Endodermal cell (in vitro differentiated cells): ENCODE measurements around the gene GRID2IP. TPM values are rescaled to one million over a fixed set of nuclear protein-coding genes. Genes with fewer than 3 reads are reported as not detected.

Experiments used
- DNase-seq: peaks from one replicate; pipeline ENCODE4 v3.0.0-alpha.2; 2017
- H3K27ac ChIP-seq: 2 replicates; pipeline ENCODE4 v1.5.1; 2013; ENCODE audit warnings: mild to moderate bottlenecking, low read depth, low read length, moderate library complexity
- H3K27me3 ChIP-seq: 2 replicates; pipeline ENCODE4 v1.6.1; 2013; ENCODE audit warnings: mild to moderate bottlenecking, low read length, moderate library complexity; ENCODE audit not compliant: insufficient read depth, control insufficient read depth, poor library complexity, severe bottlenecking
- H3K36me3 ChIP-seq: 2 replicates; pipeline ENCODE4 v1.7.0; 2013; ENCODE audit warnings: mild to moderate bottlenecking, low read length, moderate library complexity; ENCODE audit not compliant: control insufficient read depth, insufficient read depth
- H3K4me1 ChIP-seq: one replicate; pipeline ENCODE4 v1.7.0; 2013; ENCODE audit warnings: low read length; ENCODE audit not compliant: control insufficient read depth, insufficient read depth
- H3K4me3 ChIP-seq: 2 replicates; pipeline ENCODE4 v1.5.1; 2013; ENCODE audit warnings: mild to moderate bottlenecking, low read length, moderate library complexity
- H3K9ac ChIP-seq: 2 replicates; pipeline ENCODE4 v1.6.1; 2013; ENCODE audit warnings: mild to moderate bottlenecking, low read length, moderate library complexity; ENCODE audit not compliant: poor library complexity, severe bottlenecking; ENCODE audit errors: extremely low read depth
- H3K9me3 ChIP-seq: 2 replicates; pipeline ENCODE4 v1.6.1; 2013; ENCODE audit warnings: mild to moderate bottlenecking, low read length, moderate library complexity; ENCODE audit not compliant: control insufficient read depth
- H3K27ac Mint-ChIP-seq: 2 replicates; pipeline ENCODE4 v1.8.0; 2020; ENCODE audit warnings: mixed read lengths
- H3K27me3 Mint-ChIP-seq: 2 replicates; pipeline ENCODE4 v1.8.0; 2021; ENCODE audit warnings: mild to moderate bottlenecking, mixed read lengths; ENCODE audit not compliant: insufficient read depth
- H3K36me3 Mint-ChIP-seq: 2 replicates; pipeline ENCODE4 v1.8.0; 2020; ENCODE audit warnings: low read depth, mixed read lengths
- H3K4me1 Mint-ChIP-seq: 2 replicates; pipeline ENCODE4 v1.8.0; 2020; ENCODE audit warnings: mixed read lengths
- H3K4me3 Mint-ChIP-seq: 2 replicates; pipeline ENCODE4 v1.8.0; 2020; ENCODE audit warnings: mild to moderate bottlenecking, moderate library complexity, mixed read lengths
- H3K9me3 Mint-ChIP-seq: 2 replicates; pipeline ENCODE4 v1.8.0; 2020; ENCODE audit warnings: mild to moderate bottlenecking, mixed read lengths
- WGBS, 2 experiments: methylation state at CpG; one replicate each; pipeline versions ENCODE4 v1.1.5 to v1.1.7; 2013; ENCODE audit warnings: missing lambda C conversion rate in 2 of 2, mixed read lengths in 1 of 2; ENCODE audit not compliant: insufficient coverage in 1 of 2, insufficient read length in 1 of 2; 5-methylcytosine and 5-hydroxymethylcytosine counted together
- total RNA-seq, 2 donors: library from RNA; stranded (reverse); fragmentation: NEBNext Ultra II Directional in 1 of 2; extraction: Animal tissue kit (Norgen Biotek cat#: 25700) in 1 of 2; gene quantifications; 2 replicates in 1 of 2; 3 replicates in 1 of 2; pipeline ENCODE4 v1.2.1, GENCODE V29; 2021
- TF ChIP-seq, protein P1 (sequence below): fragments of 200-600 bp; sonication (generic); conservative IDR thresholded peaks from 2 replicates; pipeline ENCODE4 v1.5.0; 2021; ENCODE audit warnings: antibody characterized with exemption, mild to moderate bottlenecking

GRID2IP gene
- total RNA-seq, 2 donors from 2014 or later = 2.4 to 4.9 TPM

DNA sequence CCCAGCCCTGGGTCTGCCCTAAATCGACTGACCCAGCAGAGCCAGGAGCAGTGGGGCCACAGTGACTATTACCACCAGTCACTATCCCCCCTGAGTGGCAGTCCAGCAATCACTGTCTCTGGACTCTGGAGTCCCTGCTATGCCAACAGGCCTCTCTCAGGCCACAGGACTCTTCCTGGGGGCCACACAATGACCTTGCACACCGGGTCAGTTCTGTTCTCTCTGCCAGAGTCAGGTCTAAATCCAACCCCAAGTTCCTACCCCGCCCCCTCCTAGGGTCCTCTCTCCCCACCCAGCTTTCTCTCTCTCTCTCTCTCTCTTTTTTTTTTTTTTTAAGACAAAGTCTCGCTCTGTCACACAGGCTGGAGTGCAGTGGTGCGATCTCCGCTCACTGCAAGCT, 21.6 kb downstream of the GRID2IP start:
- no peaks in the 10 kb centered on the region for H3K36me3 Mint-ChIP-seq
- no peaks in the 10 kb centered on the region for H3K9me3 ChIP-seq
- peaks cover 87% of the 10 kb centered on the region for H3K27me3 ChIP-seq
- peak overlapping the region; percentile 62 for H3K4me3 Mint-ChIP-seq
- H3K27me3 Mint-ChIP-seq = peaks cover 84% of the 10 kb centered on the region
- H3K27ac ChIP-seq = no peak overlapping the region
- peaks cover 4% of the 10 kb centered on the region for H3K4me1 Mint-ChIP-seq
- TF ChIP-seq, protein P1, sequence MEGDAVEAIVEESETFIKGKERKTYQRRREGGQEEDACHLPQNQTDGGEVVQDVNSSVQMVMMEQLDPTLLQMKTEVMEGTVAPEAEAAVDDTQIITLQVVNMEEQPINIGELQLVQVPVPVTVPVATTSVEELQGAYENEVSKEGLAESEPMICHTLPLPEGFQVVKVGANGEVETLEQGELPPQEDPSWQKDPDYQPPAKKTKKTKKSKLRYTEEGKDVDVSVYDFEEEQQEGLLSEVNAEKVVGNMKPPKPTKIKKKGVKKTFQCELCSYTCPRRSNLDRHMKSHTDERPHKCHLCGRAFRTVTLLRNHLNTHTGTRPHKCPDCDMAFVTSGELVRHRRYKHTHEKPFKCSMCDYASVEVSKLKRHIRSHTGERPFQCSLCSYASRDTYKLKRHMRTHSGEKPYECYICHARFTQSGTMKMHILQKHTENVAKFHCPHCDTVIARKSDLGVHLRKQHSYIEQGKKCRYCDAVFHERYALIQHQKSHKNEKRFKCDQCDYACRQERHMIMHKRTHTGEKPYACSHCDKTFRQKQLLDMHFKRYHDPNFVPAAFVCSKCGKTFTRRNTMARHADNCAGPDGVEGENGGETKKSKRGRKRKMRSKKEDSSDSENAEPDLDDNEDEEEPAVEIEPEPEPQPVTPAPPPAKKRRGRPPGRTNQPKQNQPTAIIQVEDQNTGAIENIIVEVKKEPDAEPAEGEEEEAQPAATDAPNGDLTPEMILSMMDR = no peak
- no peaks in the 10 kb centered on the region for H3K9me3 Mint-ChIP-seq
- H3K9ac ChIP-seq = no peak overlapping the region
- DNase-seq = peak; percentile 58
- H3K4me3 ChIP-seq = no peak overlapping the region
- WGBS, 2 experiments = 60 to 83% methylated on average over 2 to 6 of the region's 6 CpGs
- H3K27ac Mint-ChIP-seq = no peak overlapping the region
- no peaks in the 10 kb centered on the region for H3K36me3 ChIP-seq
- H3K4me1 ChIP-seq = no peaks in the 10 kb centered on the region

DNA sequence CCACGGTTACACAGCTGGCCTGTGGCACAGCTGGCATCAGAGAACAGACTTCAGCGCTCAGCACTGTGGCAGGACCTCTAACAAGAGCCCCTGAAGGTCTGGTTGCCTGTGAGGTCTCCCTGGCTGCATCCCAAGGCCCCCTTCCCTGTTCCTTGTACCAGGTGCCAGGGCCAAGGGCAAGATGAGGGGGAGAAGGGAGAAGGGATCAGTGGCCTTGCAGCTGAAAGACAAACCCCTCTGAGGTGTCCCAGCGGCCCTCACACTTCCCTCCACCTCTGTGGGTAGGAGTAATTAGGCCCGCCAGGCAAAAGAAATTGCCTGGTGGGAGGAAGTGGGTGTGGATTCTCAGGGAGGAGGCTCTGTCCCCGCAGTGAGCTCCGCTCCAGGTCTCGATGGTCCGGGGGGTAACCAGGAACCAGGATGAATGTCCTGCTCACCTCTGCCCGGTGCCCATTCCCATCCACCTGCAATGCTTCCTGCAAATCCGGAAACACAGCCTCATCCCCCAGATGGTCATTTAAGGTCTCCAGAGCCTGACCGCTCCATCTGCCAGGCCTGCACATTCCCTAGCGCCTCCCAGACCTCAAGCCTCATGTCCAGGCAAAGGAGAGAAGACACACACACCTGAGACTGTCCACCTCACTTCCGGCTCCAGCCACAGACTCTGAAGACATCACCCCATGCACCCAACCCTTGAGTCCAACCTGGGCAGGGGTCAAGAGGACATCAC, 22.7 kb downstream of the GRID2IP start:
- no peaks in the 10 kb centered on the region for H3K9me3 ChIP-seq
- Mint-ChIP-seq H3K4me1 (peaks cover 4% of the 10 kb centered on the region), H3K27me3 (peaks cover 80% of the 10 kb centered on the region), H3K4me3 (no peak overlapping the region), H3K27ac (no peak overlapping the region), H3K9me3 (no peaks in the 10 kb centered on the region), H3K36me3 (no peaks in the 10 kb centered on the region)
- DNase-seq = no peak
- 81 to 100% methylated on average over 1 to 12 of the region's 13 CpGs for WGBS, 2 experiments
- no peaks in the 10 kb centered on the region for H3K4me1 ChIP-seq
- no peak overlapping the region for H3K9ac ChIP-seq
- no peak overlapping the region for H3K4me3 ChIP-seq
- no peak overlapping the region for H3K27ac ChIP-seq
- H3K27me3 ChIP-seq = peaks cover 79% of the 10 kb centered on the region
- TF ChIP-seq, protein P1 = no peak
- no peaks in the 10 kb centered on the region for H3K36me3 ChIP-seq

DNA sequence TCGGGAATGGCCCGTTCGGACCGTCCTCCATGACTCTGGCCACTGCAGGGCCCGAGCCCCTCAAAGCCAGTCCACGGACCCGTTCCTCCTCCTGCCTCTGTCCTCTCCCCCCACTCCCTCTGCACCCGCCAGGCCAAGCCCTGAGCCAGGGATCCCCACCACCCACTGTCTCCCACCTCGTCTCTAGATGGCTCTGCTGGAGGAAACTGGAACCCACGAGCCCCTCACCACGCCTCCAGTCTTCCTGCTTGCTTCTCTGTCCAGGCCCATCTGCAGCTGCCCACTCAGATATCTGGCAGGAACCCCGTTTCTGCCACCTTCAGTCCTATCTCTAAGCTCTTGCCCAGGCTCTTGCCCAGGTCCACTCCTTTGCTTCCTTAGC, 24.3 kb downstream of the GRID2IP start:
- DNase-seq = no peak
- Histone ChIP-seq H3K36me3 (no peaks in the 10 kb centered on the region), H3K9me3 (no peaks in the 10 kb centered on the region), H3K4me3 (no peak overlapping the region), H3K27me3 (peaks cover 63% of the 10 kb centered on the region), H3K4me1 (no peaks in the 10 kb centered on the region), H3K27ac (no peak overlapping the region), H3K9ac (no peak overlapping the region)
- Mint-ChIP-seq H3K9me3 (no peaks in the 10 kb centered on the region), H3K4me3 (peak overlapping the region; percentile 53), H3K27ac (no peak overlapping the region), H3K4me1 (peaks cover 4% of the 10 kb centered on the region), H3K36me3 (no peaks in the 10 kb centered on the region), H3K27me3 (peaks cover 68% of the 10 kb centered on the region)
- TF ChIP-seq, protein P1 = no peak
- 65 to 66% methylated on average over 8 to 12 of the region's 12 CpGs for WGBS, 2 experiments
